Measurements from ENCODE around the gene MAGEA10. TPM values are rescaled to one million over a fixed set of nuclear protein-coding genes. Genes with fewer than 3 reads are reported as not detected.
"Not testable (repeated sequence)": the region's sequence is repeated elsewhere in the genome, so short reads cannot be mapped to it uniquely, and the experiment has no call there.

Gene MAGEA10
- not detected for total RNA-seq

DNA sequence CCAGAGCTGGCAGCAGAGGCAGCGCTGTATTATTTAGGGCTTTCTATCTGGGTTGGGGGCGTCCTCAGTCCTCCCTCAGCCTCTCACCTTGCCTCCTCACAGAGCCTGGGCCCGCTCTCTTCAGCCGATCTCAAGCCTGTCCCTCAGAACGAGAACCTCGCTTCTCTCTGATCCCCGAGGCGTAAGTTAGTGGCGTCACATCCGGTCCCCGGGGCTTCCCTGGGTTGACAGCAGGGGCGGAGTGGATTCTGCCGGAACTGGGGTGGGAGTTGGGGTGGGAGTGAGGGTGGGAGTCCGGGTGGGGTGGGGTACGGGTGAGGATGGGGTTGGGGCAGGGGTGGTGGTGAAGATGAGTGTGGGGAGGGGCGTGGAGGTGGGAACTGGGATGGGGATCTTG, at the start of gene MAGEA10:
Gene MAGEA10 (minus strand): TSS at position 190 of the 397 bp plus-strand sequence. CDS start 2,957 bp downstream, outside the sequence.
- Histone ChIP-seq H3K36me3 (no peaks in the 10 kb centered on the region), H3K4me3 (replicated peaks in 1 of 3) (no peak within 1 kb of the TSS), H3K9me3 (no peaks in the 10 kb centered on the region), H3K27me3 (no peaks in the 10 kb centered on the region), H3K4me1 (no peaks in the 10 kb centered on the region), H3K27ac (no peak within 1 kb of the TSS)
- no peak for DNase-seq
- intact Hi-C loops (cut with DNase I), result no loop called here
- TF ChIP-seq, protein P1, sequence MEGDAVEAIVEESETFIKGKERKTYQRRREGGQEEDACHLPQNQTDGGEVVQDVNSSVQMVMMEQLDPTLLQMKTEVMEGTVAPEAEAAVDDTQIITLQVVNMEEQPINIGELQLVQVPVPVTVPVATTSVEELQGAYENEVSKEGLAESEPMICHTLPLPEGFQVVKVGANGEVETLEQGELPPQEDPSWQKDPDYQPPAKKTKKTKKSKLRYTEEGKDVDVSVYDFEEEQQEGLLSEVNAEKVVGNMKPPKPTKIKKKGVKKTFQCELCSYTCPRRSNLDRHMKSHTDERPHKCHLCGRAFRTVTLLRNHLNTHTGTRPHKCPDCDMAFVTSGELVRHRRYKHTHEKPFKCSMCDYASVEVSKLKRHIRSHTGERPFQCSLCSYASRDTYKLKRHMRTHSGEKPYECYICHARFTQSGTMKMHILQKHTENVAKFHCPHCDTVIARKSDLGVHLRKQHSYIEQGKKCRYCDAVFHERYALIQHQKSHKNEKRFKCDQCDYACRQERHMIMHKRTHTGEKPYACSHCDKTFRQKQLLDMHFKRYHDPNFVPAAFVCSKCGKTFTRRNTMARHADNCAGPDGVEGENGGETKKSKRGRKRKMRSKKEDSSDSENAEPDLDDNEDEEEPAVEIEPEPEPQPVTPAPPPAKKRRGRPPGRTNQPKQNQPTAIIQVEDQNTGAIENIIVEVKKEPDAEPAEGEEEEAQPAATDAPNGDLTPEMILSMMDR (IDR thresholded peaks at IDR 0.05), result no peak
- no peak for TF ChIP-seq POLR2A (IDR thresholded peaks at IDR 0.05)
- WGBS, 2 donors, result no CpG with 5 or more reads among the region's 16 CpGs

DNA sequence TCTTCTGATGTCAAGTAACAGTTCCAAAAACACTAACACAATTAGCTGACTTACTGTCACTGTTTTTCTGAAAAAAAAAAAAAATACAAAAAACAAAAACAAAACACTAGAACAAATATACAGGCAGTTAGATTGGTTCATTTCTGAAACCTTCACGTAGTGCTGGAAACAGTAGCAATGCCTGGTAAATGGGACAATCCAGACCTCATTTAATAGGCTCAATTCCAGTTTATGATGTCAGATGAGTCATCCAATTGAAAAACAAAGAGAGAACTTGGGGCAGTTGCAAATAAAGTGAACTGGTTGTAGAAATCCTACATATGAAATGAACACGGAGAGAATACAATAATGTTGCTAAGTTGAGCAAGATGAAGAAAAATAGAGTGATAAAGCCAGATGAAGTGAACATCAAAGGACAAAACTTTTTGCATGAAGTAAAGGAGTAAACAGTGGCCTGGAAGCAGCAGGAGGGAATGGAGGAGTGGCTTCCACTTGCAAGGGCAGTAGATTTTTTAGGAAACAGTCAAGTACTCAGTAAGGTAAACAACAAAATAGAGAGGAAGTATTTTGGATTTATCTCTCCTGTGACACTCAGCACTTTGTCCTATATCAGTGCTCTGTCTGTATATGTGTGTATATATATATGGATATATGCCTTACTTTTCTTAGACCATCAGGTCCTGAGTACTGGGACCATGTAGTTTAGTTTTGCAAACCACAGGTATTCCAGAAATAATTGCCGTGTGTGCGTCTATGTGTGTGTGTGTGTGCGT, 39.3 kb upstream of the MAGEA10 start:
- 82 to 90% methylated on average over 5 of the region's 5 CpGs for WGBS, 2 donors
- no peak for DNase-seq

DNA sequence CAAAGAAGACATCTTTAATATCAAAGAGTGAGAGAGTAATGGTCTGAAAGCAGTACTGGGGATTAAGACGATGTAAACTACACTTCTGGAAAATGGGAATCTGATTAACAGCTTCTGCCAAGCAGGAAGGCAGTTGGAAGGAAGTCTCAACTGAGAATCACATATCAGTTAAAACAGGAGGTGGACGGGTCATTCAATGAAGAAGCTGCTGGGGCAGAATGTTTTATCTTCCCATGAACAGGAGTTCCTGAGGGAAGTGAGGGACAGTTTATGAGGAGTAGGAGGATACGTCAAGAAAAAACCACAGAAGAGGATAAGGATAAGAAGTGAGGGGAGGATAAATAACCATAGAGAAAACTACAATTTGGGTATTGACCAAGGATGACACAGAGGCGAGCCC, 38.7 kb upstream of the MAGEA10 start:
- Histone ChIP-seq H3K4me1 (no peaks in the 10 kb centered on the region), H3K27me3 (no peaks in the 10 kb centered on the region), H3K36me3 (no peaks in the 10 kb centered on the region), H3K27ac (no peak overlapping the region), H3K4me3 (replicated peaks in 1 of 3) (no peak overlapping the region), H3K9me3 (no peaks in the 10 kb centered on the region)
- DNase-seq, result no peak
- intact Hi-C loops (cut with DNase I), result no loop called here
- no peak for TF ChIP-seq POLR2A (IDR thresholded peaks at IDR 0.05)
- TF ChIP-seq, protein P1 (IDR thresholded peaks at IDR 0.05), result no peak
- WGBS, 2 donors, result 72 to 77% methylated on average over 4 of the region's 4 CpGs

More for the DNA sequence above, 39.3 kb upstream of the MAGEA10 start:
- intact Hi-C loops (cut with DNase I), result no loop called here
- Histone ChIP-seq H3K36me3 (no peaks in the 10 kb centered on the region), H3K4me3 (replicated peaks in 1 of 3) (no peak overlapping the region), H3K27ac (no peak overlapping the region), H3K9me3 (no peaks in the 10 kb centered on the region), H3K27me3 (no peaks in the 10 kb centered on the region), H3K4me1 (no peaks in the 10 kb centered on the region)
- TF ChIP-seq POLR2A (IDR thresholded peaks at IDR 0.05), result no peak
- TF ChIP-seq, protein P1 (IDR thresholded peaks at IDR 0.05), result no peak

DNA sequence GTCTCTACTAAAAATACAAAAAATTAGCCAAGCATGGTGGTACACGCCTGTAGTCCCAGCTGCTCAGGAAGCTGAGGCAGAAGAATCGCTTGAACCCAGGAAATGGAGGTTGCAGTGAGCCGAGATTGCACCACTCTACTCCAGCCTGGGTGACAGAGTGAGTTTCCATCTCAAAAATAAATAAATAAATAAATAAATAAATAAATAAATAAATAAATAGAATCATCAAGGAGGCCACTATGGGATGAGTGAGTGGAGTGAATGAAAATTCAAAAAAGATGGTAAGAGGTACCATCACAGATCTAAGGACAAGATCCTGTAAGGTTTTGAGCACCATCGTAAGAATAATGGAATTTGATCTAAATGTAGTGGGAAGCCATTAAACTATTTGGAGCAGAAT, 37.5 kb upstream of the MAGEA10 start:
- intact Hi-C loops (cut with DNase I); H3K36me3 ChIP-seq; H3K4me1 ChIP-seq; H3K27ac ChIP-seq; H3K4me3 ChIP-seq (replicated peaks in 1 of 3); H3K27me3 ChIP-seq; H3K9me3 ChIP-seq; DNase-seq: not testable (repeated sequence)
- WGBS, 2 donors, result 87 to 92% methylated on average over 4 of the region's 4 CpGs

DNA sequence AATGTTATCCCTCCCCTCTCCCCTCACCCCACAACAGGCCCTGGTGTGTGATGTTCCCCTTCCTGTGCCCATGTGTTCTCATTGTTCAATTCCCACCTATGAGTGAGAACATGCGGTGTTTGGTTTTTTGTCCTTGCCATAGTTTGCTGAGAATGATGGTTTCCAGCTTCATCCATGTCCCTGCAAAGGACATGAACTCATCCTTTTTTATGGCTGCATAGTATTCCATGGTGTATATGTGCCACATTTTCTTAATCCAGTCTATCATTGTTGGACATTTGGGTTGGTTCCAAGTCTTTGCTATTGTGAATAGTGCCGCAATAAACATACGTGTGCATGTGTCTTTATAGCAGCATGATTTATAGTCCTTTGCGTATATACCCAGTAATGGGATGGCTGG, 35.5 kb upstream of the MAGEA10 start:
- intact Hi-C loops (cut with DNase I); H3K4me3 ChIP-seq (replicated peaks in 1 of 3); H3K36me3 ChIP-seq; H3K27ac ChIP-seq; H3K27me3 ChIP-seq; DNase-seq; H3K9me3 ChIP-seq; H3K4me1 ChIP-seq: not testable (repeated sequence)
- WGBS, 2 donors, result 91% methylated on average over 1 of the region's 4 CpGs; no CpG with 5 or more reads in 1 of the 2 donors

DNA sequence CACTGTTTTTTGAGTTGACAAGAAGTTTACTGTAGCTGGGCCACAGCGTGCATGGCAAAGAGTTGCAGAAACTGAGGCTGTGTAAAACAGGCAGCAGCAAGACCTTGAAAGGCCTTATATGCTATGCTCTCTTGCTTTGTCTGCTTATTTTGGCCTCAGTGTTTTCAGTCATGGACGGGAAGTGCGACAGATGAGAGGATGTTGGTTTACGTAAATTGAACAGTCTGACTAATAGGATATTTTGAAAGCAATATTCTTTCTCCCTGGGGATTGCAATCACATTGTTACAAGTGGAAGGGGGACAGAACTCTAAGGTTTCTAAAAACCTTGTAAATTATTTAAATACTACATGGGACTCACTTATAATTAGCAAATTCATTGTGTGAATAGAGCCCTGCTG, 32.2 kb upstream of the MAGEA10 start:
- TF ChIP-seq, protein P1 (IDR thresholded peaks at IDR 0.05), result no peak
- no peak for TF ChIP-seq POLR2A (IDR thresholded peaks at IDR 0.05)
- no peak overlapping the region for H3K4me3 ChIP-seq (replicated peaks in 1 of 3)
- 66 to 67% methylated on average over 3 to 4 of the region's 4 CpGs for WGBS, 2 donors
- no peaks in the 10 kb centered on the region for H3K4me1 ChIP-seq
- H3K27ac ChIP-seq, result no peak overlapping the region
- DNase-seq, result no peak
- intact Hi-C loops (cut with DNase I), result no loop called here
- H3K36me3 ChIP-seq, result no peaks in the 10 kb centered on the region
- H3K27me3 ChIP-seq, result no peaks in the 10 kb centered on the region
- H3K9me3 ChIP-seq, result no peaks in the 10 kb centered on the region
